Neural progenitor cell (in vitro differentiated cells): Measurements from ENCODE around the gene ADCY2. TPM values are rescaled to one million over a fixed set of nuclear protein-coding genes. Genes with fewer than 3 reads are reported as not detected.

Experiments used
- DNase-seq: peaks from one replicate; pipeline ENCODE4 v3.0.0-alpha.2; 2016; ENCODE audit warnings: low spot score
- H2AFZ ChIP-seq: fragments of 200-600 bp; sonication (generic); replicated peaks from 2 replicates; pipeline ENCODE4 v1.6.1; 2016; ENCODE audit warnings: antibody characterized with exemption
- H3F3A ChIP-seq: fragments of 200-600 bp; sonication (generic); 2 replicates; pipeline ENCODE4 v1.6.1; 2016; ENCODE audit warnings: antibody characterized with exemption, low read depth
- H3K27ac ChIP-seq: fragments of 200-600 bp; sonication (generic); 2 replicates; pipeline ENCODE4 v1.5.1; 2016; ENCODE audit warnings: mild to moderate bottlenecking
- H3K27me3 ChIP-seq: fragments of 200-600 bp; sonication (generic); 2 replicates; pipeline ENCODE4 v1.6.1; 2016; ENCODE audit warnings: mild to moderate bottlenecking, moderate library complexity
- H3K36me3 ChIP-seq: fragments of 200-600 bp; sonication (generic); 2 replicates; pipeline ENCODE4 v1.5.1; 2016
- H3K4me1 ChIP-seq: fragments of 200-600 bp; sonication (generic); 2 replicates; pipeline ENCODE4 v1.6.1; 2016; ENCODE audit warnings: mixed run types
- H3K4me2 ChIP-seq: fragments of 200-600 bp; sonication (generic); 2 replicates; pipeline ENCODE4 v1.6.1; 2016
- H3K4me3 ChIP-seq: fragments of 200-600 bp; sonication (generic); 2 replicates; pipeline ENCODE4 v1.5.1; 2016
- H3K79me2 ChIP-seq: fragments of 200-600 bp; sonication (generic); 2 replicates; pipeline ENCODE4 v1.6.1; 2016; ENCODE audit warnings: low read depth
- H3K9ac ChIP-seq: fragments of 200-600 bp; sonication (generic); 2 replicates; pipeline ENCODE4 v1.6.1; 2016
- H3K9me3 ChIP-seq: fragments of 200-600 bp; sonication (generic); 2 replicates; pipeline ENCODE4 v1.5.1; 2016; ENCODE audit warnings: low read depth
- H4K20me1 ChIP-seq: fragments of 200-600 bp; sonication (generic); 2 replicates; pipeline ENCODE4 v1.6.1; 2016; ENCODE audit warnings: low read depth
- H3K27ac Mint-ChIP-seq: 3 replicates; pipeline ENCODE4 v1.8.0; 2021; ENCODE audit warnings: mixed read lengths
- H3K27me3 Mint-ChIP-seq: 2 replicates; pipeline ENCODE4 v1.8.0; 2022; ENCODE audit warnings: low read depth, mild to moderate bottlenecking, inconsistent platforms, moderate library complexity, mixed read lengths; ENCODE audit not compliant: insufficient read depth
- H3K36me3 Mint-ChIP-seq: 3 replicates; pipeline ENCODE4 v1.8.0; 2021; ENCODE audit warnings: mixed read lengths
- H3K4me1 Mint-ChIP-seq: 3 replicates; pipeline ENCODE4 v1.8.0; 2021; ENCODE audit warnings: mixed read lengths
- H3K4me3 Mint-ChIP-seq: 3 replicates; pipeline ENCODE4 v1.8.0; 2021; ENCODE audit warnings: mild to moderate bottlenecking, moderate library complexity, mixed read lengths
- H3K9me3 Mint-ChIP-seq: 3 replicates; pipeline ENCODE4 v1.8.0; 2020; ENCODE audit warnings: mixed read lengths
- EZH2 ChIP-seq: fragments of 200-600 bp; sonication (generic); IDR thresholded peaks from 2 replicates; pipeline ENCODE4 v1.6.1; 2017; ENCODE audit warnings: antibody characterized with exemption, mild to moderate bottlenecking, moderate library complexity
- EZH2phosphoT487 ChIP-seq: fragments of 200-600 bp; sonication (generic); IDR thresholded peaks from 2 replicates; pipeline ENCODE4 v1.6.1; 2017; ENCODE audit warnings: antibody characterized with exemption
- total RNA-seq: library from RNA; depleted of rRNA; stranded (reverse); fragments of >200 nt; gene quantifications from 2 replicates; pipeline ENCODE4 v1.2.3, GENCODE V29; 2015; ENCODE audit warnings: low replicate concordance
- TF ChIP-seq, protein P1 (sequence below): fragments of 200-600 bp; sonication (generic); IDR thresholded peaks from 2 replicates; pipeline ENCODE4 v1.5.1; 2017; ENCODE audit warnings: antibody characterized with exemption, mild to moderate bottlenecking

Gene ADCY2
- total RNA-seq, 1 donor from 2014 or later = 1.2 TPM

GRCh38 chr5:7714119-7714518 lies 318.2 kb downstream of the ADCY2 start:
- H3K4me1 ChIP-seq = no peaks in the 10 kb centered on the region
- H4K20me1 ChIP-seq = no peaks in the 10 kb centered on the region
- Mint-ChIP-seq H3K27me3 (peaks cover 2% of the 10 kb centered on the region), H3K36me3 (no peaks in the 10 kb centered on the region), H3K4me1 (peaks cover 10% of the 10 kb centered on the region), H3K27ac (no peak overlapping the region), H3K4me3 (no peak overlapping the region), H3K9me3 (no peaks in the 10 kb centered on the region)
- no peak overlapping the region for H2AFZ ChIP-seq
- TF ChIP-seq EZH2phosphoT487 (no peak), EZH2 (no peak)
- TF ChIP-seq, protein P1, sequence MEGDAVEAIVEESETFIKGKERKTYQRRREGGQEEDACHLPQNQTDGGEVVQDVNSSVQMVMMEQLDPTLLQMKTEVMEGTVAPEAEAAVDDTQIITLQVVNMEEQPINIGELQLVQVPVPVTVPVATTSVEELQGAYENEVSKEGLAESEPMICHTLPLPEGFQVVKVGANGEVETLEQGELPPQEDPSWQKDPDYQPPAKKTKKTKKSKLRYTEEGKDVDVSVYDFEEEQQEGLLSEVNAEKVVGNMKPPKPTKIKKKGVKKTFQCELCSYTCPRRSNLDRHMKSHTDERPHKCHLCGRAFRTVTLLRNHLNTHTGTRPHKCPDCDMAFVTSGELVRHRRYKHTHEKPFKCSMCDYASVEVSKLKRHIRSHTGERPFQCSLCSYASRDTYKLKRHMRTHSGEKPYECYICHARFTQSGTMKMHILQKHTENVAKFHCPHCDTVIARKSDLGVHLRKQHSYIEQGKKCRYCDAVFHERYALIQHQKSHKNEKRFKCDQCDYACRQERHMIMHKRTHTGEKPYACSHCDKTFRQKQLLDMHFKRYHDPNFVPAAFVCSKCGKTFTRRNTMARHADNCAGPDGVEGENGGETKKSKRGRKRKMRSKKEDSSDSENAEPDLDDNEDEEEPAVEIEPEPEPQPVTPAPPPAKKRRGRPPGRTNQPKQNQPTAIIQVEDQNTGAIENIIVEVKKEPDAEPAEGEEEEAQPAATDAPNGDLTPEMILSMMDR = no peak
- no peak overlapping the region for H3K4me3 ChIP-seq
- H3K36me3 ChIP-seq = no peaks in the 10 kb centered on the region
- no peak overlapping the region for H3K4me2 ChIP-seq
- no peaks in the 10 kb centered on the region for H3K79me2 ChIP-seq
- H3K27me3 ChIP-seq = no peaks in the 10 kb centered on the region
- DNase-seq = no peak
- H3K9me3 ChIP-seq = no peaks in the 10 kb centered on the region
- H3F3A ChIP-seq = no peaks in the 10 kb centered on the region
- H3K27ac ChIP-seq = no peak overlapping the region
- H3K9ac ChIP-seq = no peak overlapping the region

DNA sequence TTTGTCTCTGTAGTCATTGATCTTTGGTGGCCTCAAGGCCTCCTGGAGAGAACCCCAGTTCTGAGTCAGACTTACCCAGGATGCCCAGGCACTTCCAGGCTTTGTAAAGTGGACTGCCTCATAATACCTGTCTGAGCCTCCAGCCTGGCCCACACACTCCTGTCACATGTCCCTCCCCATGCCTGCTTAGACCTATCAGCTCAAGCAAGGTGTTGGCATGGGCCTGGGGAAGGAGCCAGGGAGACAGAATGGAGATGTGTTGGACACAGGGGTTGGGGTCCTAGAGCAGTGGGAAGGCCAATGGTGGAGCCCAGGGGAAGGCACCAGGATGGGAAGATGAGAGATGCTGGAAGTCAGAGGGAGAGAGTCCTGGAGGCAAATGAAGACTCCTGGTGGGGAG lies 318.8 kb downstream of the ADCY2 start:
- Mint-ChIP-seq H3K4me1 (peaks cover 10% of the 10 kb centered on the region), H3K4me3 (no peak overlapping the region), H3K27me3 (peaks cover 2% of the 10 kb centered on the region), H3K27ac (no peak overlapping the region), H3K36me3 (no peaks in the 10 kb centered on the region), H3K9me3 (no peaks in the 10 kb centered on the region)
- no peak for DNase-seq
- Histone ChIP-seq H2AFZ (no peak overlapping the region), H3K4me2 (no peak overlapping the region), H3K9me3 (no peaks in the 10 kb centered on the region), H3K27me3 (no peaks in the 10 kb centered on the region), H3K27ac (no peak overlapping the region), H3K4me1 (no peaks in the 10 kb centered on the region), H3K4me3 (no peak overlapping the region), H3K79me2 (no peaks in the 10 kb centered on the region), H3F3A (no peaks in the 10 kb centered on the region), H3K9ac (no peak overlapping the region), H4K20me1 (no peaks in the 10 kb centered on the region), H3K36me3 (no peaks in the 10 kb centered on the region)
- TF ChIP-seq, protein P1 = no peak
- TF ChIP-seq EZH2 = no peak
- TF ChIP-seq EZH2phosphoT487 = no peak

DNA sequence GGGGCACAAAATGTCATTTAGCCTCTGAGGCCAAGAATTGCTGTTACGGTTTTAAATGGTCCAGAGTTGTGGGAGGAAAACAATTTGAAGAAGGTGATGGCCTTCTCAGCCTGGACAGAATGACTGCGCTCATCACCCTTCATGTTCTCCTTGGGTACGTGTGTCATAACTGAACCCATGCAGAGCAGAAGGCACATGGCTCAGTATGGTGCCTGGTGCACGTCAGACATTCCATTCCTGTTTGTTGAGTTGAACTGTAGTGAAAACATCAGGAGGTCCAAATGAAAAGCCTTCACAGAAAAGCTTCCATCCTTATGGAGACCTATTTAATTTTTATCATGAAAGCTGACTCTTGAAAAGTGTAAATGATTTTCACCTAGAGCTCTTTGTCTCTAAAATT lies 321.8 kb downstream of the ADCY2 start:
- TF ChIP-seq, protein P1 = no peak
- no peak for TF ChIP-seq EZH2phosphoT487
- no peak for TF ChIP-seq EZH2
- H3K36me3 Mint-ChIP-seq = no peaks in the 10 kb centered on the region

More for the DNA sequence above, 321.8 kb downstream of the ADCY2 start:
- Mint-ChIP-seq H3K4me1 (peaks cover 7% of the 10 kb centered on the region), H3K27ac (no peak overlapping the region), H3K4me3 (no peak overlapping the region), H3K9me3 (peaks cover 3% of the 10 kb centered on the region), H3K27me3 (peaks cover 2% of the 10 kb centered on the region)
- Histone ChIP-seq H3K4me3 (no peak overlapping the region), H2AFZ (no peak overlapping the region), H3F3A (no peaks in the 10 kb centered on the region), H3K9me3 (no peaks in the 10 kb centered on the region), H3K36me3 (no peaks in the 10 kb centered on the region), H3K27ac (no peak overlapping the region), H3K9ac (no peak overlapping the region), H3K4me1 (no peaks in the 10 kb centered on the region), H4K20me1 (no peaks in the 10 kb centered on the region), H3K79me2 (no peaks in the 10 kb centered on the region), H3K4me2 (no peak overlapping the region), H3K27me3 (no peaks in the 10 kb centered on the region)
- DNase-seq = no peak
